GM18861 (cell line): ENCODE results near the gene HOMEZ.

ENCODE experiments used
- ATAC-seq: cut with Tn5 transposase; IDR thresholded peaks from one replicate; pipeline ENCODE4 v1.9.1; 2021; ENCODE audit not compliant: unreplicated experiment

HOMEZ gene

GRCh38 chr14:23308721-23309445, 23.0 kb upstream of the HOMEZ start:
- no peak for ATAC-seq

DNA sequence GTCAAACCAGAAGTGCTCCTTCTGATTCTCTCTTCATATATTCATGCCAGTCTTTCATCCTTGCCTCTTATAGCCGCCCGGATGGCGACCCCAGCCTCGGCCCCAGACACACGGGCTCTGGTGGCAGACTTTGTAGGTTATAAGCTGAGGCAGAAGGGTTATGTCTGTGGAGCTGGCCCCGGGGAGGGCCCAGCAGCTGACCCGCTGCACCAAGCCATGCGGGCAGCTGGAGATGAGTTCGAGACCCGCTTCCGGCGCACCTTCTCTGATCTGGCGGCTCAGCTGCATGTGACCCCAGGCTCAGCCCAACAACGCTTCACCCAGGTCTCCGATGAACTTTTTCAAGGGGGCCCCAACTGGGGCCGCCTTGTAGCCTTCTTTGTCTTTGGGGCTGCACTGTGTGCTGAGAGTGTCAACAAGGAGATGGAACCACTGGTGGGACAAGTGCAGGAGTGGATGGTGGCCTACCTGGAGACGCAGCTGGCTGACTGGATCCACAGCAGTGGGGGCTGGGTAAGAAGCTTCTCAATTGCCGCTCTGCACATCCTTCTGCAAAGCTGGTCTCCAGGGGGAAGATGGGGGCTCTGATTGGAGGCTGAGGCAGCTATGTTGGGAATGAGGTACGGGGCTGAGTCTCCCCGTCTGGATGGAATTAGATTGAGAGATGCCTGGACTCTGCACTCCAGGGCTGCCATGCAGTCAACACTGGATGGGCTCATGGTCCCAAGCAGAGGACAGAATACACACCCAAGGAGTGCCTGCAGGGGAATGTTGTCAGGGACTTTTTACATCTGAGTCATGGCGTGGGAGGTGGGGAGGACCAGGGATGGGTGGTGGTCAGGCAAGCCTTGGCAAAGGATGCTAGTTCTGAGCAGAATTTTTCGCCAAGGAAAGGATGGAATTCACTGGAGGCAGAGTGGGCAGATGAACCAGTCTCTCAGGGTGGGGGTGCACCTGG, 22.0 kb upstream of the HOMEZ start:
- no peak for ATAC-seq

DNA sequence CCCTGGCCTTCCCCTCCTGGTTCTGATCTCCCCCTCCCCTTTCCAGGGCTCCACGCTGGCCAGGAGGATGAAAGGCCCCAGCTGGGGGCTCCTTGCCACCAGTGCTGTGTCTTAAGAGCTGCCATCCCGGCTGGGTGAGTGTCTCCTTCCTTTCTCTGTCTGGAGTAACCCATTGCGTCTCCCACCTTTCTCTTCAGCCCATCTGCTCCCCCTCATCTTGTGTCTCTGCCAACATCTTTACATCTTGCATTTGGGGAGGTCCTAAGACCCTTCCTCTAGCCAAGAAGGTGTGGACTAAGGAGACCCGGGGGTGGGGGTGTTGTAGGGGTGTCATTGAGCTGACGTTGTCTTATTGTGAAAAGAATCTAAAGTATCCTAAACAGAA, 21.2 kb upstream of the HOMEZ start:
- ATAC-seq, result no peak

DNA sequence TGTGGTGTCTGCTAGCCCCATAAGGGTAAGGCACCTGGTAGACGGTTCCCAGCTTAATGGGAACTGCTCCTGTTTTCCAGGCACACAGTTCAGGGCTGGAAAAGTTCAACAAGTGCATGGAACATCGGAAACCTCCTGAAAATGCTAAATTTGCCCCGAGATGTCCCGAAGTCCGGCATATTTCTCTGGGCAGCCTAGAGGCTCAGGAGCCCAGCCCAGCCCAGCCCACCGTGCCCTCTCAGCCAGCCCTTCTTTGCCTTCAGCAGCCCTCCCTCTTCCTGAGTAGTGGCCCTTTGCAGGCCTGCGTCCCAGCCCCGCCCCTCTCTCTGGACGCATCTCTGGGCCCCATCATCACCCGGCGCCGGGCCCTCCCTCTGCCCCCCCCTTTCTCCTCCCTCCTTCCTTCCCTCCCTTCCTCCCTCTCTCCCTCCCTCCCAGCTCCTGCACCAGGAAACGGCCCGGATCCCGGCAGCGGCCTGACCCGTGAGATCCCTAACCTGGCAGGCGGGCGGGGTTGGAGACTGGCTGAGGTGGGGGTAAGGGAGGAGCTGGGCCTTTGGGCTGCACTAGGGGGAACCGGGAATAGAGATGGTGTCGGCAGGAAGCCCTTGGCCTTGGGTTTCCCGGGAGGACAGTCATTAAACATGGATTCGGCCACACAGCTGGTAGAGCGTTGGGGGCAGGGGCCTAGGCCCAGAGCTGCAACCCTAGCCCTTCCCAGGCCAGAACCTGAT, 20.6 kb upstream of the HOMEZ start, which contains the start of gene BCL2L2:
BCL2L2 (plus strand) TSS at position 422 of the 734 bp plus-strand sequence. CDS start 935 bp downstream, outside the sequence.
- ATAC-seq, result no peak

DNA sequence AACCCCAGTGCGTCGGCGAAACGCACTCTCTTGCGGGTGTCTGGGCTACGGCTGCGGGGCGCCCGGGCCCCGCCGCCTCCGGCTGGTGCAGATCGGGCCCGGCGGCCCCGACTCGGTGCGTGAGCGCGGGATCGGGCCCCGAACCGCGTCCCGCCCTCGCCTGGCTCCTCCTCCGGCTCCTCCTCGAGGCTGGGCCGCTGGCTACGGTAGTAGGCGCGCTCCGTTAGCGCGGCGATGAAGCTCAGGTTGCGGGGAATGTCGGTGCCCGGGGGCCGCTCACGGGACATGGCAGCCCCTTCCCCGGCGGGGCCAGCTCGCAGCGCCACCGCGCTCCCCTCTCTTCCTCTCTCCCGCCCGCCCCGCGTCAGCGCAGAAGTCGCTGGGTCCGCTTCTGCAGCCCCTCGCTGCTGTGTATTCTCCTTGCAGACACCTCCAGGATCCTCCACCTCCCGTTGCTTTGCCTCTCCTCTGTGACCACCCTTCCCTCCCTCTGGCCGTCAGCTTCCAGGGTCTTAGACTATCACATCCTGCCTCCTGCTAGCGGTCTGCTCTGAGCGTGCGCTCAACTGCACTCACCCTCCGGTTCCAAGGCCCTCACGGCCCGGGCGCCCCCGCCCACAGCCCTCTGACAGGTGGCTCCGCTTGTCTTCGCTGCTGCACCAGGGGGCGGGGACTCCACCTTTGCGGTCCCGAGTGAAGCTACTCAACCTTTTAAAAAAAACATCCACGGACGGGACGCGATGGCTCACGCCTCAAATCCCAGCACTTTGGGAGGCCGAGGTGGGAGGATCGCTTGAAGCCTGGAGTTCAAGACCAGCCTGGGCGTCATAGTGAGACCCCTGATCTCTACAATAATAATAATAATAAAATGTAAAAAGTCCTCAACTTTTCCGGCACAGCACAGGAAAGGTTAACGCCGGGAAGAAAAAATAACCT, 16.6 kb upstream of the HOMEZ start, which contains the start of gene PPP1R3E:
PPP1R3E (minus strand) TSS at position 570 of the 936 bp plus-strand sequence; CDS start at position 287, 283 bp downstream.
- peak; percentile 23 for ATAC-seq

- peak; percentile 5 for ATAC-seq
Observed at GRCh38 chr14:23301969-23302289, 16.0 kb upstream of the HOMEZ start.

- ATAC-seq, result peak; percentile 70
Observed at GRCh38 chr14:23301288-23301968, 15.5 kb upstream of the HOMEZ start.

DNA sequence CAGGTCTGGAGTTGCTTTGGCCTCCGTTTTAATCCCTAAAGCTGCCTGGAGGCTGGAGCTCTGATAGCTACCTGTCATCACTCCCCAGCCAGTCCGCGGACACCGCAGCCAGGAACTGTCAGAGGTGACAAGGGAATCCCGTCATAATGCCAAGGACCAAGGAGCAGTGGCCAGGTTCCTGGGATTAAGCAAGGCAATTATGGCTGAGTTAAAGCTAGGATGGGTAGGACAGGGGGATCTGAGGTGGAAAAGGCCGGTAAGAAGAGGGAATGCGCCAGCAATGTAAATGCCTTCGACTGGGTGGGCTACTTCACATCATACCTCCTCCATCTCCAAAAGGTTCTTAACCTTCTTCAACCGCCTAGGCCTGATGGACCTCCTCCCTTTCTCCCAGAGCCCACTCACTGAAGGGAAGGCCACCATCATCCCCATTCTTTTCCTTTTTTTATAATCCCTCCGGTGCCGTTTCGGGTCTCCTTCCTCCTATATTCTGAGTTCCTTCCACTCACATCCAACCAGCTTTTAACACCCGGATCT, 14.8 kb upstream of the HOMEZ start:
- ATAC-seq, result no peak

DNA sequence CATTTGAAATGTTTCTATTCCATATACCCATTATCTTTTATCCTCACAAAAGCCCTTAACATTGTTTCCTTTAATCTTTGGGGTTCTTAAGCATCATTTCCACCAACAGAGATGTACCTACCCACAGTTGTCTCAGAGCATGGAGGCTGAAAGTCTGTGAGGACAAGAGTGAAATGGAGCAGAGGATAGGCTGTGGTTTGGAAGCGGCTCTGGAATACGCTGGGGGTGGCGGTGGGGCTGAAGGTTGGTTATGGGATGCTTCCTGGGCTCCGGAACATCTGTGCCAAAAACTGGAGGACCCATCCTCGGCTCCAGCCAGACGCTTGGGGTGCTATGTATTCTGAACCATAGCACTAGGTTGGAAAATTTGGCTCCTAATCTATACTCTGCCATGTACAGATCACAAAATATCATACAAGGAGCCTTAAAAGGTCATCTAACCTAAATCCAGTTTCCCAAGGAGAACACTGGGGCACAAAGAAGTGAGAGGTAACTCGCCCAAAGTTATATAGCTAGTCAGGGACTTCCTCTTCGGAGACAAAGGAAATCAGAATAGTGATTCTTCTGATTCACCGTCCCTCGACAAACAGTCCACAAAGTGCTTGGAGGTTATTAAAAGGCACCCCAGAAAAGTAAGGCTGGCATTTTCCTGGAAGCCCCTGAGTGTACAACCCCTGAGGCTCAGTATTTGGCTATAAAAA, 14.2 kb upstream of the HOMEZ start:
- ATAC-seq, result no peak

- no peak for ATAC-seq
Observed at GRCh38 chr14:23299211-23299957, 13.5 kb upstream of the HOMEZ start.

GRCh38 chr14:23297611-23298277, 11.8 kb upstream of the HOMEZ start:
- no peak for ATAC-seq

DNA sequence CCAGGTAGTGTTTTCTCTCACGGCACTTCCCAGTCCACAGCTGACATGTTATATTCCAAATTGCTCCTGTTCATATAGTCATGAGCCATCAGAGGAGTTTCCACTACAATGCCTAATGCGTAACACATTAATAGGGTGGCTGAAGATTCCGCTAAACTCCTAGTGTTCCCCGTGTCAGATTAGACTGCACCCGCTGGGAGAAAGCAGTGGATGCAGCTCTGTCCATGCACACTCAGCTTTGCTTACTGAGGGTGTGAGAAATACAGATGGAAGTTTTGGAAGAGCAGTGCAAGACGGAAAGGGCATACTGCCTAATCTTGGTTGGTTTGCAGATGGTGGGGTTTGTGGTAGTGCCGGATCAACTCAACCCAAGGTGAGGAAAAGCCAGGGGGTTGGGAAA, 11.2 kb upstream of the HOMEZ start:
- no peak for ATAC-seq

- ATAC-seq, result no peak
Observed at GRCh38 chr14:23296012-23296777, 10.3 kb upstream of the HOMEZ start.

GRCh38 chr14:23294734-23295561, 9.0 kb upstream of the HOMEZ start:
- ATAC-seq, result no peak

DNA sequence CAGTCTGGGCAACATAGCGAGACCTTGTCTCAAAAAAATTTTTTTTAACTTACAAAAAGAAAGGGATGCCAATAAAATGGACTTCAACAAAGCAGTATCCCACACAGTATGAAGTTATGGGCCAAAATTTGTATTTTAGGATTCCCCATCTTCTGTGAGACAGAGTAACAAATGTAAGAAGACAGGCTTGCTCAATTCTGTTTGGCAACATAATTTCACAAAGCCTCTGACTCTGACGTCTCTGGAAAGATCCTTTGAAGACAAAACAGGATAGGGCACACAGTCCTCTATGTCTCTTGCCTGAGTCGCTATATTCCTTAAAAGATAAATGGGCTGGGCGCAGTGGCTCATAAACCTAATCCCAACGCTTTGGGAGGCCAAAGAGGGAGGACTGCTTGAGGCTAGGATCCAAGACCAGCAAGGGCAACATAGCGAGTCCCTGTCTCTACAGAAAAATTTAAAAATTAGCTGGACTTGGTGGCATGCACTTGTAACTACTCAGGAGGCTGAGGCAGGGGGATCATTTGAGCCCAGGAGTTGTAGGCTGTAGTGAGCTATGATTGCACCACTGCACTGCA, 1.1 kb upstream of the HOMEZ start:
- ATAC-seq, result no peak
